A549 treated with Hydrocortisone at 1 μM for 4 hours (cell line): ENCODE results near the gene EP300. TPM values are rescaled to one million over a fixed set of nuclear protein-coding genes. Genes with fewer than 3 reads are reported as not detected.

ENCODE experiments used
- total RNA-seq: library from RNA; stranded (reverse); fragments of 200-300 nt; extraction: Qiagen RNA extraction; gene quantifications from 5 replicates; pipeline ENCODE4 v1.2.3, GENCODE V29; 2022

Gene EP300
- total RNA-seq, result 15.4 to 30.1 TPM (median 19.7 TPM) in 5 replicates

DNA sequence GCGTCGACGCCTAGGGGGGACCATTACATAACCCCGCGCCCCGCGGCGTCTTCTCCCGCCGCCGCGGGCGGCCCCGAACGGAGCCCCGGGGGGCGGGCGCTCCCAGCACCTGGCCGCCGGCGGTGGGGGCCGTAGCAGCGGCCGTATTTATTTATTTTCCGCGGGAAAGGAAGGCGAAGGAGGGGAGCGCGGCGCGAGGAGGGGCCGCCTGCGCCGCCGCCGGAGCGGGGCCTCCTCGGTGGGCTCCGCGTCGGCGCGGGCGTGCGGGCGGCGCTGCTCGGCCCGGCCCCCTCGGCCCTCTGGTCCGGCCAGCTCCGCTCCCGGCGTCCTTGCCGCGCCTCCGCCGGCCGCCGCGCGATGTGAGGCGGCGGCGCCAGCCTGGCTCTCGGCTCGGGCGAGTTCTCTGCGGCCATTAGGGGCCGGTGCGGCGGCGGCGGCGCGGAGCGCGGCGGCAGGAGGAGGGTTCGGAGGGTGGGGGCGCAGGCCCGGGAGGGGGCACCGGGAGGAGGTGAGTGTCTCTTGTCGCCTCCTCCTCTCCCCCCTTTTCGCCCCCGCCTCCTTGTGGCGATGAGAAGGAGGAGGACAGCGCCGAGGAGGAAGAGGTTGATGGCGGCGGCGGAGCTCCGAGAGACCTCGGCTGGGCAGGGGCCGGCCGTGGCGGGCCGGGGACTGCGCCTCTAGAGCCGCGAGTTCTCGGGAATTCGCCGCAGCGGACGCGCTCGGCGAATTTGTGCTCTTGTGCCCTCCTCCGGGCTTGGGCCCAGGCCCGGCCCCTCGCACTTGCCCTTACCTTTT lies at the start of gene EP300:
Gene EP300 (plus strand): TSS at position 570 of the 795 bp plus-strand sequence. CDS start 413 bp downstream, outside the sequence.

DNA sequence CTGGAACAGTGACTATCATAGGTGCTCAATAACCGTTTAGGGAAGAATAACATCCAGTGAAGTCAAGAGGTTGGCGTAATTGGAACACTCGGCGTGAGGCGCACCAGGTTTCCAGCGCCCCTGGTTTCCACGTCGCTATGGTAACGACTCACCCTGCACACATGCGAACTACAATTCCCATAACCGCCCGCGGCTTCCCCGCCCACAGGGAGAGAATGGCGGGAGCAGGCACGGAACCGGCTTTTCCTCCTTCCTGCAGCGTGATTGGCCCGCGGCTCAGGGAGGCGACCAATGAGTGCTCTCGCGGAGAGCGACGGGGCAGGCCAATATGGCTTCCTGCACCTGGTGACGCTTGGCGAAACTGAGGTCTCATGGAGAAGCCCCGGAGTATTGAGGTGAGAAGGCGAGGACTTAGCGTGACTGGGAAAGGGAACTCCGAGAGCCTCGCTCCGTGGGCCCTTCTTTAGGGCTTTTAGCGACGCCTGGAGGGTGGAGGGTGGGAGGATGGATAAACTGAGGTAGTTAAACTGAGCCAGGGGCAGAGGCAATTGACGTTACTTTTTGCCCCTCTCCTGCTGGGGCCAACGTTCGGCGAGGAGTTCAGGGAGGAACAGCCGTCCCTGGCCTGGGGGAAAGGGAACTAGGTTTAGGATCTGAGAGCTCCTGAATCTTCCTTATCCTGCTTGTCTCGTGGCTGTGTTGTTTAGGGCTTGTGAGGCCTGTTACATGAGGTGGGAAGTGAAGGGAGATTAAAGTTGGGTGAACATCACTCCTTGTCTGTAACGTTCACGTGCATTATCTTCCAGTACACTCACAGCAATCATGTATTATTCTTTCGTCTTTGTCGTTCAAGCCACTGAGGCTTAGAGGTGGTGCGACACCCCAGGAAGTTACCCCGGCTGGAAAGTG lies 112.9 kb downstream of the EP300 start, which contains the start of gene L3MBTL2:
Gene L3MBTL2 (plus strand): TSS at position 321 of the 909 bp plus-strand sequence. CDS start 51 bp downstream, at position 372.

Other genes with a start within 250 kb of the EP300 start
- gene ST13, start 236.0 kb upstream of the EP300 start, total RNA-seq, result 162 to 187 TPM (median 164 TPM) in 5 replicates
- 7.8 to 11.6 TPM (median 9.2 TPM) in 5 replicates for gene XPNPEP3, start 235.4 kb upstream of the EP300 start, total RNA-seq
- gene DNAJB7, start 230.5 kb upstream of the EP300 start, total RNA-seq, result not detected in 5 replicates
- gene RBX1, start 141.2 kb upstream of the EP300 start, total RNA-seq, result 43.0 to 59.4 TPM (median 57.0 TPM) in 5 replicates
- gene L3MBTL2, start 112.7 kb downstream of the EP300 start, total RNA-seq, result 17.7 to 22.3 TPM (median 18.2 TPM) in 5 replicates
- gene CHADL, start 148.3 kb downstream of the EP300 start, total RNA-seq, result not detected in 5 replicates
- 82.5 to 88.1 TPM (median 83.1 TPM) in 5 replicates for gene RANGAP1, start 193.6 kb downstream of the EP300 start, total RNA-seq
- 20.5 to 22.9 TPM (median 22.4 TPM) in 5 replicates for gene ZC3H7B, start 208.9 kb downstream of the EP300 start, total RNA-seq